IPS DF 19.7 (cell line): ENCODE measurements around the gene SLF1.

ENCODE experiments used
- DNase-seq: peaks from one replicate; pipeline ENCODE4 v3.0.0-alpha.2; 2013; ENCODE audit warnings: low read depth, low spot score

The SLF1 gene

DNA sequence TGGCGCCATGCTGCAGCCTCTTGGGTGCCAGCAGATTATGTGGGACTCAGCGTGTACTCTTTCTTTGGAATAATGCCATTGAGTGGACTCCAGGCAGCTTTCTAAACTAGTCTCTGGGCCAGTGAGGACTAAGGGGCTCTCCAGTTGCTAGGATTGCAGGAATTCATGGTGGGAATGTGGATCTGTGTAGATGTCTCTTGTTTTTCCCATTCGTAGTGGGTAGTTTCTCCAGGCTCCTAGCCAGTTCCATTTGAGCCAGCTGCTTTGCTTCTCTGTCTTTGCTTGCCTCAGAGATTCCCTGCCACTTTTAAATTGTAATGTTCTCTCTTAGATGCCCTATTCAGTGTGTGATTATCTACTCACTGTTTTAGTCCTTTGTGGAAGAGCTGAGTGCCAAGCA, 42.6 kb downstream of the SLF1 start:
- no peak for DNase-seq

DNA sequence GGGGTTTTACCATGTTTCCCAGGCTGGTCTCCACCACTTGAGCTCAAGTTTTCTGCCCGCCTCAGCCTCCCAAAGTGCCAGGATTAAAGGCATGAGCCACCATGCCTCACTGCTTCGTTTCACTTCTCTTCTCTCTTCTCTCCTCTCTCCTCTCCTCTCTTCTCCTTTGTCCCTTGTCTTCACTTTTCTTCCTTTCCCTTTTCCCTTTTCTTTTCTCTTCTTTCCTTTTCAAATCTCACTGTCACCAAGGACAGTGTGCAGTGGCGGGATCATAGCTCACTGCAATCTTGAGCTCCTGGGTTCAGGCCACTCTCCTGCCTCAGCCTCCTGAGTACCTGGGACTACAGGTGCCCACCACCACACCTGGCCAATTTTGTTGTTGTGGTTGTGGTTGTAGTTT, 49.5 kb downstream of the SLF1 start:
- no peak for DNase-seq

DNA sequence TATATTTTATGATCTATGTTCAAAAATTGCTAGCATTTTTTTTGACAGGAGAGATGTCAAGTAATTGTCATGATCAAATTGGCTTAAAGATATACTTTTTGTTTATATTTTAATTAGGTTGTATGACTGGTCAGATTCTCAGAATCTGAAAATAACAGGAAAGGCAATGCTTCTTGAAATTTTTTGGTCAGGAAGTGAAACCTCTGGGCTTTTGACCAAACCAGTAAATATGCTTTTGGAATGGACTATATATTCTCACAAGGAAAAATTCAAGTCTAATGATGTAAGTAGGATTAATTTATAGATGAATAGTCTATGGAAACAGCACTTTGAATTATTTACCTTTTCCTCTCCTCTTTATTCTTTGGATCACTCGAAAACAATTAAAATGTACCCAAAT, 52.3 kb downstream of the SLF1 start:
- DNase-seq, result no peak

DNA sequence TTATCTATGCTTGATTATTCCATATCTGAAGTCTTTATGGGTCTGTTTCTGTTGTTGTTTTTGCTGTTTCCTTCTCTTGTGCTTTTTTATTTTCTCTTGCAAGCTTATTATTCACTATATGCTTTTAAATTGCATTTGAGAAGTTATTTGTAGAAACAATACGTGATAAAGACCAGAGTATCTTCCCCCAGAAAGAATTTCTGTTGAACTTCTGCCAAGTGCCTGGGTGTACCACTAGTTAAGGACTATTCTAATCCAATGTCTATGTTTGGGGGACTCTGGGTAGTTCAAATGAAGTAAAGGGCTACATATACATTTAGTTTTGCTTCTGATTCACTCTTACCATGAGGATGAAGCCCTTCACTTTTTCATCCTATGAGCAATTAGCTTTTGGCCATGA, 54.3 kb downstream of the SLF1 start:
- no peak for DNase-seq

DNA sequence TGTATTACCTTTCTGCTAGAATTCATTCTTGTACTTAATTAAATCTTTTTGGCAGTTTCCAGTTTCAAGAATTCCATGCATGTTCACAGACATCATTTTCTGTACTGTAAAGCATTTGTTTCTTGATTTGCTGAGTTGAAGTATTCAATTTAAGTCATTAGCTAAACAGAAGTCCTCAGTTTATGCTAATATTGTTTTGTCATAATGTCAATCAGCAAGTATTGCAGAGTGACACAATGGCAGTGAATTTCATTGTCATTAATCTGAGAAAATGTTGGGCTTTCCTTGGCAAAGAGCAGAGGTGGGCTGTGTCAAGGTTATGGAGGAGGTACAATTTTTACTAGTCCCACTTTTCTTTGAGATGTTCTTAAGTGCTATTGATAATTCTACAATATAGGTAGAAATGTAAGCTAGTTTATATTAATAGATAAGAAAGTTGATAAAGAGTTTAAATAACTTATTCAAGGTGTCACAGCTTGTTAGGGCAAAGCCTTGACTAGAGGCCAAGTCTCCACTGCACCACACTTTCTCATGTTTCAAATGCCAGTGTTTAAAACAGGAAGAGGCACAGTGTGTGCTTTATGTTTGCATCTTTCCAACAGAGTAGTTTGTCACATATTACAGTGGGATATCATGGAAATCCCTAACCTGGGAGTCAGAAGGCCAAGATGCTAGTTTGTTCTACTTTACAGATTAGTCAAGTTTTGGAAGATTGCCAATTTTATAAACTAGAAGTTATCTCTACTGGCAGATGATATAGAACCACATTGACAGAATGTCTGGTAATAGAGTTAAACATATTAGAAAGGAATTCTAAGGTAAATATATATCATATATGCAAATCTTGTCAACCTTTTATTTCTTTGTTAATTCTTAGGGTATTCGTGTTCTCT, 56.3 kb downstream of the SLF1 start:
- DNase-seq, result no peak

DNA sequence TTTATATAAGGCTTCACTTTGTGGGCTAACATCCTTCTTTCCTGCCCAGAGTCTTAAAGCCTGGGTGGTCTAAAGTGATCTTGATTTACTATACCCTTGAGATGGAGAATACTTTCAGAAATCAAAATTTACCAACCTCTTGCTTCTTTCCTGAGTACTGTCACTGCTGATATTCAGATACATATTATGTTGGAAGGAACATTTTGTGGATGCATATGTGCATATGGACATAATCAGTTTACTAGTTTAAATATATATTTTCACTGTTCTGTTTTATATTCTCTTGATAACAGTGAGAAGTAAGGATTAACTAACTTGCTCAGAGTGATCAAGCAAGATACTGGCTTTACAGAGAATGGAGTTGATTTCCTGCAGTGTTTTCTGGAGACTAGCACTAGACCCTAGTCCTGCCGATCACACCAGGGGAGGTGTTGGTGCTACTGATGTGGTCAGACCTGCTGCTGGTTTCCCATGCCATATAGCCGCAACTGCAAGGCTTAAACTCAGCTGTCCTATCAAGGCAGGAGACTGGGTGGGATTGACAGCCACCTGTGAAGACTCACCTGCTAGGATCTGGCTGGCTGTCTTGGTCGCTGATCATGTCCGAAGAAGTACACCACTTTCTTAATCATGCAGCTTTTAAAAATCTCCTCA, 57.6 kb downstream of the SLF1 start:
- DNase-seq, result no peak

DNA sequence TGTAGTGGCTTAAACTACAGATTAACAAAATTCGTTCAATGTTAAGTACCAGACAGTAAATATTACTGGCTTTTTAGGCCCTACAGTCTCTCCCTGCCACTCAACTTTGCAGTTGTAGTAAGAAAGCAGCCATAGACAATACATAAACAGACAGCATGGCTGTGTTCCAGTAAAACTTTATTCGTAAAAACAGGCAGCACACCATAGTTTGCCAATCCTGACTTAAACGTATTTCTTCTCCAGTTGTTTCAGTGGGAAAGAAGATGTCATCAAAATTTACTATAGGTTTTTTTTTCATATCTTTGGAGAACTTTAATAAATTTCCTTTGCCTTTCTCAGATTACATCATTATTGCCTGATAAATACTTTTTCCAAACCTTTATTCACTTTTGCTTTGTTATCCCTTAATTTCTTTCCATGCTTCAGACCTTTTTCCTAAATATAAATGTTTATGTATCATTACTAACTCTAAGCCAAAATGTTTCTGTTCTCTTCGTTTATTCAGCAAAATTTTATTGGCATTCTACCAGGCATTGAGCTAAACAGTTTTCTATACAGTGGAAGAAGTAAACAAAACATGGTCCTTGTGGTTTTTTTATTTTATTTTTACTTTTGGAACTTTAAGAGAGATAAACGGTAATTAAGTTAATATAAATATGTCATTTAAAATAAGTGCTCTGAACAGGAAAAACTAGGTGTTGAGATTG, 64.5 kb downstream of the SLF1 start:
- DNase-seq, result no peak

DNA sequence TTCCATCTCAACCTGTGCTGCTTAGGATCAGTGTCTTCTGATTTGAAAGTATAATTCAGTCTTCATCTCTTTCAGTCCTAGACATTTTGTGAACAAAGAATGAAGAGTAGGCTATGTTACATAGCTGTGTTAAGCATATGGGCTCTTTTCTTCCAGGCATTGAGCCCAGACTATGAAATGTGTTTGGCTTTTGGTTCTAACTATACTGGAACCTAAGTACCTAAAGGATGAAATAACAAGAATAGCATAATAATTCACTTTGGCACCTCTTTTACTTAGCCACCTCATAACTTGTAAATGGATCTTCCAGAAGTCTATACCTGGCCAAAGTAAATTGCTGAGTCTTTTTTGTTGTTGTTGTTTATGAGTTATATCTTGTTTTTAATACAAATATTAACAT, 71.4 kb downstream of the SLF1 start:
- DNase-seq, result no peak

DNA sequence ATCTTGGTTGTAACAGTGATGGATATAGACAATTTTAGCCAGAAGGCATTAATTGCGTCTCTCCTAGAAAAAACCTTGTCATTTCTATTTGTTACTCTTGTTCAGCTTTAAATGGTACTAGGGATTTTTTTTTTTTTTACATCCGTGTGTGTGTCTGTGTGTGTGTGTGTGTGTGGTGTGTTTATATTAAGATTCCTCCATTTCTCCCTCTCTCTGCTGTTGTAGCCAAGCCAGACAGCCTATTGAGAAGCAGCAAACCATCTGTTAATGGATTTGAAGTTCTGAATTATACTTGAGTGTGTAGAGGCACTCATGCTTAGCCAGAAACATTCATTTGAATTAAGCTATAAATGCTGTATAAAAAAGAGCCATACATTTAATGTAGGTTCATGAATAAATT, 72.3 kb downstream of the SLF1 start:
- no peak for DNase-seq

DNA sequence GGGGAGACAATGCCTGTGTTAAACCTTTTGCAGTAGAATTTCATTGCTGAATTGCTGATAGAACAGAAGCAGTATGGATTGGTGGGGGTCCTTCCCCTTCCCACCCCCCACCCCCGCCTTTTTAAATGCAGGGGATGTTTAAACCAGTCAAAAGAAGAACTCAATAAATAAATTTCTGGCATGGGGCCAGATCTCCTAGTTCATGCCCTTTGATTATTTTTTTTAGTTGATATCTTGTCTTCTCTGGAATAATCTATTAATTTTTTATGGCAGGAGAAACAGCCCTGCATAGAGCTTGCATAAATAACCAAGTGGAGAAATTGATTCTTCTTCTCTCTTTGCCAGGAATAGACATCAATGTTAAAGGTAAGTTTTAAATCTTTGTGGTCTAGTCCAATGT, 72.8 kb downstream of the SLF1 start:
- no peak for DNase-seq

DNA sequence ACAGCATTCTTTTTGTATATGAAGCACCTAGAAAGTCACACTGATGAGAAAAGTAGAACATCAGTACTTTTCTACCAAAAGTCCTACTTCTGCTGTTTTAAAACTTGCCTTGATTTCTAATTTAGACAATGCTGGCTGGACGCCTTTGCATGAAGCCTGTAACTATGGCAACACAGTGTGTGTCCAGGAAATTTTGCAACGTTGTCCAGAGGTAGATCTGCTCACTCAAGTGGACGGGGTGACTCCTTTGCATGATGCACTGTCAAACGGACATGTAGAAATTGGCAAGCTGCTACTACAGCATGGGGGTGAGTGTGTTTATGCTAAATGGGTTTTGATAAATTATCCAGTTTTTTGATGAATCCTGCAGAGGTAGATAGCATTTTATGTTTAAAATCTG, 73.5 kb downstream of the SLF1 start:
- no peak for DNase-seq

DNA sequence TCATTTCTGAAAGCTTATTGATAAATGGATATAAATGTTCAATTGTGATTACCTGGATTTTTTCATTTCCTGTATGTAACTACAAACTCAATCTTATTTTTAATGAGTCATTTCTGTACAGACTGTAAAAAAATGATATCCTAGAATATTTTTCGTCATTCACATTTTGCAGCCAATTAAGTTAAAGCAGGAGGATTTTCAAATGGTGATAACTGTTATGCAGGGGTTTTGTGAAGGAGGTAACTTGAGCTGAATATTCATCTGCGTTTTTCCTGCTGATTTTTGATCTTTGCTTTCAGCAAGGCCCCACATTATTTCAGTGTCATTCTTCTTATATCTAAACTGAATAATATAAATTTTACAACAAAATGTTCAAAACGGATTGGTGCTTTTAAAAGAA, 74.1 kb downstream of the SLF1 start:
- DNase-seq, result no peak

DNA sequence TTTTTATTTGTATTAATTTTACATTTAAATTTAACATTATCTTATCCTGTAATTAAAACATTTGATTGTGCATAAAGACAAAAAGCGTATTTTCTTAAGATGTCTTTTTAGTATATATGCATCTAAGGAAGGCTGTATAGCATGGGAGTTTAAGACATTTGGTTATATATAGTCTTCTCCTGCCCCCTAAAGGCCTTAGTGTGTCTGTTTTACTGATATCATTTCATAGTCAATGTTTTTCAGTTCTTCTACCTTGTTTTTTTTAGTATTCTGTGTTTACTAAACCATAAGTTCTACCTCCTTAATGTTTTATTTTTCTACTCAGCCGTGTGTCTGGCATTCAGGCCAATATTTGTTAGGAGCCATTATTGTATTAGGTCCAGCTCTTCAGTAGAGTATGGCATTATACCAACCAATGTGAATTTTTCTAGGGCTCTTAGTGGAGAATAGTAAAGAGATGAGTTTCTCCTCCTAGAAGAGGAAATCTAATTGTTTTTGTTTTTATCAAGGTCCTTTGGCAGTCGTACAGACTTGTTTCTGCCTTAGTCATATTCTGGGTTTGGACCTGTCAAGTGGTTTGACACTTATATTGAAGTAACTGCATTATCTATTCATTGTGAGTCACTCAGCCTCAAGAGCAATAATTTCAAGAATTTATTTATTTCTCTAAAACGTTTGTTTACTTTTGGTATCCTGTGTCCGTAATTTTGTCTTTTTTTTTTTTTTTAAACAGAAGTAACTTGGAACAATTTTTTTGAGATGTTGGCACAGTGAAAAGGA, 74.8 kb downstream of the SLF1 start:
- no peak for DNase-seq

DNA sequence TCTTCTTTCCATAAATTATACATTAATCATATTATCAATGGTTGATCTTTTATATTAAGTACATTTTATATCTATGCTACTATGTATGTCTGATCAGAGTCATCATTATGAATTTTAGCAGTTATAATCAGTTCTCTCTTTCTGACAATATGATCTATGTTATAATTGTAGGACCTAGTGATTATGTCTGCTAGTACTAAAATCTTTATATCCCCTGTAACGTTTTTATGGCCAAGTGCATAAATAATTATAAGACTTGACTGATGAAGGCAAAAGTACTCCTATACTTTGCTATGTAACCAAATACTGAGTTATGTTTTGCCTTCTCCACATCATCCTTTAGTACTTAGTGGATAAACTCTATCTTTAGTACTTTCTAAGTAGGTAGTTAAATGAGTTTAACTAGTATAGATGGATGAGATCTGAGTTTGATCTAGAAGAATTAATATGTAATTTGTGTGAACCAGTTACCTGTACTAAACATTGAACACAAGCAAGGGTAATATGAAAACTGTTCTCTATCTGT, 75.4 kb downstream of the SLF1 start:
- DNase-seq, result no peak

DNA sequence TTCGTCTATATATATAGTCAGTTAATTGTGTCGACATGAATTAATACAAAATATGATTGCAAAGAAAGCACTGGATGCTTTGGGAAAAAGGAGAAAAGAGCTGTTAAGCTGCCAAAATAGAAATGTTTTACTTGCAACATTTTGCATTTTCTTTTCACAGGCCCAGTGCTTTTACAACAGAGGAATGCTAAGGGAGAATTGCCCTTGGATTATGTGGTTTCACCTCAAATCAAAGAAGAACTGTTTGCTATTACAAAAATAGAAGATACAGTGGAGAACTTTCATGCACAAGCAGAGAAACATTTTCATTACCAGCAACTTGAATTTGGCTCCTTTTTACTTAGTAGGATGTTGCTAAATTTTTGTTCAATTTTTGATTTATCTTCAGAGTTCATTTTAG, 76.2 kb downstream of the SLF1 start:
- no peak for DNase-seq

DNA sequence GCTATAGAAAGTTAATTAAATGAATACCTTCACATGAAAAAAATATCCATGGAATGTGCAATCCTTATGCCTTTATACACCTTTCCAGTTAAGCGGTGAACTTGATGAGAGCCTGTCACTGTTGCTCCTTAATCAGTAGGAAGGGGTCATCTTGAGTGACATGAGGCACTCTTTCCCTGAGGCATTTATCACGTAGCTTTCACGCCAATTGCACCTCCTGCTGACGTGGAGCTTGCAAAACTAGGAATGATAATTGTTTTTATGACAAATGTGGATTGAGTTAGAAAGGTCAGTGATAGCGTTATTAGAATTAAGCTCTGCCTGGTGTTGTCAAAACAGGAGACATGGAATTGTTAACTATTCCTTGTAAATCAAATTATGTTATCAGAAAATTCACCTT, 79.7 kb downstream of the SLF1 start:
- no peak for DNase-seq

DNA sequence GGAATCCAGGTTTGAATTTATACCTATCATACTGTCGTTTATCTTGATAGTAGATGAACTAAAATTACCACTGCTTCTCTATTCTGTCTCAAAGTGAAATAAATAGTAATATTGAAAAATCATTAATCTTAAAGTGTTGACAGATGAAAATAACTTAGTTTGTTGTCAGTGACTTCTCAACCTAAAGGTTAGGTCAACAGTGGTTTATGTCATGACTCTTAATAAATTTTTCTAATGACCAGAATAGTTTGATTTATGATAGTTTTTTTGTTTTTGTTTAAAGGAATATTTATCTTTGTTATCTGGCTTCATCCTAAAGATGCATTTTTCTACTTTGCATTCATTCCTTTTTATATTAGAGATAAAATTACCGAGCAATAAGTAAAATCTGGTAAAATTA, 81.1 kb downstream of the SLF1 start:
- no peak for DNase-seq

DNA sequence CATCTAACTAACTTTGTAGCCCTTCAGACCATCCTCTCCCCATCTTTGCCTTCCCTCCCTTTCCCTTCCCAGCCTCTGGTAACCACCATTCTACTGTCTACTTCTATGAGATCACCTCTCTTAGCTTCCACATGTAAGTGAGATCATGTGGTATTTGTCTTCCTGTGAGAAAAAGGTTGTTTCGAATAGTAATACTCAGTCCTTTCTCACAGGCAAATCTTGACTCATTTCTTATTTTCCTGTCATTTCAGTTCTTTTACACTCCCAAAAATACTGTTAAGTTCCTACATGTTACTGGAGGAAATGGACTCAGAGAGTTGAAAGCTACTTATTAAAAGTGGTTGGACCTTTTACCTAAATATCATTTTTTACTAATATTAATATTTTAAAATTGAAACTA, 82.1 kb downstream of the SLF1 start:
- DNase-seq, result no peak

DNA sequence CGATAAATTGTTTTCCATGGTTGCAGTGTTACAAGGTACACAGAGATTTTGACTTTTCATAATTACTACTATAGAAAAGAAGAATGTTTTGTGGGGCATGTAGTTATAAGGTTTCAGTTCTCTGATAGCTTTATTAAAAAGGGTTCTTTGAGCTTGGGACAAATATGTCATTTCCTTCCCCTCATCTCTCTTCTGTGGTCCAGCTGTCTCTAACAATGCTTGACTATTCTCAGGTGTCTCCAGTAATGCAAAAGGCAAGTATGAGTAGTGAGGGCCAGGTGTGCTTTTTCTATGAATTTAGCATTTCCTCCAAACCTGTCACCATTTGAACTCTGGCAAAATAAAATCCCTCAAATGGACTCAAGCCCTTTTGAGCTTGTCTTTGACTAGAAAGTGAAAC, 84.3 kb downstream of the SLF1 start:
- no peak for DNase-seq

DNA sequence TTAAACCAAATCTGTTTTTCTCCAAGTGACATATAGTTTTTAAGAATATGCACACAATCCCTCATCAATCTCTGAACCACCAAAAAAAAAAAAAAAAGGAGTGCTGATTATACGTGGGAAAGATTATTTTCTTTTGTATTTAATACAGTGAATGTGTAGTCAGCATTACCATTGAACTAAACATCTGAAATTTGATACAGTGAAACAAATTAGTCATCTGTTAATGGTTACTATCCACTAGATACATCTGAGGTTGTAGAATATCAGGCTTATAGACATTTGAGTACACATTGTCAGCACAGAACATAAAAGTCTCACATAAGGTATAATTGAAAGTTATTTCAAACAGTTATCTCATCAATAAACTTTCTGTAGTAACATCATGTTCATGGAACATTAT, 87.0 kb downstream of the SLF1 start:
- DNase-seq, result no peak

DNA sequence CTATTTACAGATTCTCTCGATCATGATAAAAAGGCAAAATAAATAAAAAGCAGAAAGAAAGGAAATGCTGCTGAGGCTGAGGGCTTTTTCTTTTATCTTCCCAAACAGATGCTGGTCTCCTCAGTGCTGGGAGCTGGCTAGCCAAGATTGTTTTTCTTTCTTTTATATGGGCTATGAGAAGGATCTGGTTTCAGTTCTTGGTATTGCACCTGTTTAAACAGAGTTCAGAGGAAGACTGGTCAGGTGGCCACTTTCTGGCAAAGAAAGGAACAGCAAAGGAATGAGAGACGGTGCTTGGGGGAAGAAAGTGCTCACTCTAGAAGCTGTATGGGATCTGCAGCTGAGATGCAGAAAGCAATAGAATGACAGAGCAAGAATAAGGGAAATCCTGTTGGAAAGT, 88.9 kb downstream of the SLF1 start:
- DNase-seq, result no peak

DNA sequence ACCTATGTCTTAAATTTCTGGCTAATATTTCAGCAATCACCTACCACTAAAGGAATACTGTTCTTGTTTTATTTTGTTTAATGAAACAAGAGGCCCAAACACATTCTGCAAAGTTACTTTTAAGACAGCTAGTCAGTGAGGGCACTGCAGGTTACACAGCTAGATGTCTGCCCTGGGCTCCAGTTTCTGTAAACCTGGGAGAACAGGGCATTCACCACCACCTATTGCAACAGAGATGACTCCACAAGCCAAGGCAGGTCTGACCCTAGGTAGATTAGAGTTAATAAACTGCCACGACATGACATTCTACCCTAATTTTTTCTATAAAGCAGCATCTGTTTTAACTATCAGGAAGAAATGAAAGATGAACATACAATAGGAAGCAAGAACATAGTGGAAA, 90.8 kb downstream of the SLF1 start:
- DNase-seq, result no peak
